OCI-M2 (cell line): ENCODE measurements around the gene PAIP2.
"Not testable (repeated sequence)": the region's sequence is repeated elsewhere in the genome, so short reads cannot be mapped to it uniquely, and the experiment has no call there.

Experiments
- DNase-seq: peaks from one replicate; lab custom pipeline; 2025; ENCODE audit not compliant: unreplicated experiment; lab: John Stamatoyannopoulos, UW

PAIP2 gene, protein sequence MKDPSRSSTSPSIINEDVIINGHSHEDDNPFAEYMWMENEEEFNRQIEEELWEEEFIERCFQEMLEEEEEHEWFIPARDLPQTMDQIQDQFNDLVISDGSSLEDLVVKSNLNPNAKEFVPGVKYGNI

GRCh38 chr5:139341689-139342422, at the start of gene PAIP2:
Gene PAIP2, plus strand, starts transcription at chr5:139341854. Its CDS starts 21,931 bp downstream, at chr5:139363785.
- peak; percentile 56 for DNase-seq

GRCh38 chr5:139293202-139293506, 48.5 kb upstream of the PAIP2 start:
- no peak for DNase-seq

DNA sequence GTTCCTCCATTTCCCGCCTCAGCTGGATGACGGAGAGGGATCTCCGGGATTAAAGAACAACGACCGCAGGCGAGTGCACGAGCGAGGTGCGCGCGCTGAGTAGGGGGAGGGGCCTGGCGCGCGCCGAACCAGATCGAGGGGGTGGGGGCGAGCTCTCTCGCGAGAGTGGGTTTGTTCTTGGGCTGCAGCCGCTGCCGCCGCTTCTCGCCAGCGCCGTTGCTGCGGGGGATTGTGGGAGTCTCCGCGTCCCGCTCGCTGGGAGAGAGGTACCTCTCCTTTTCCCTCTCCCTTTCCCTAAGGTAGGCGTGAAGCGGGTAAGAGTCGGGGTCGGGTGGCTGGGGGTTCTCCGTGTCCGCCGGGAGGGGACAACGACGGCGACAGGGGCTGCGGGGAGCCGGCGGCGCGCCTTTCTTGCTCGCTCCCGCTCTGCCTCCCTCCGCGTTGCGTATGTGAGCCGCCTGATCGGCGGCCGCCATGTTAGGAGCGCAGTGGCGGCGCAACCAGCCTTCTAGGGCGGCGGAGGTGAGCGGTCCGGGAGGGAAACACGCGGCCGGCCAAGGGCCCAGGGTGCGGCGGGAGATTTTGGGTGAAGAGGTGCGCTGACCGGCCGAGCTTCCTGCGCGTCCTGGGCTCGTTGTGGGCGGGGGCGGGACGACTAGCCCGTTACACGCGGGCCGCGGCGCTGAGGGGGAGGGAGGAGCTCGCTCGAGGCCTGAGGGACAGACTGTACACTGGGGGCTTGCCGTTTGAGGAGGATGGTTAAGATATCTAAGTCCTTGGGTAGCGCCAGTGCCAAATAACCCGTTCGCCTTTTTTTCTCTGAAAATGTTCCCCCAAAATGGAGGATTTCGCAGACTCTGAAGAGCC, 47.9 kb upstream of the PAIP2 start, which contains the start of gene MATR3:
MATR3 (plus strand) TSS at position 234 of the 867 bp plus-strand sequence. CDS start 13,676 bp downstream, outside the sequence.
- DNase-seq = peak; percentile 58

GRCh38 chr5:139294374-139295165, 47.1 kb upstream of the PAIP2 start:
- no peak for DNase-seq

DNA sequence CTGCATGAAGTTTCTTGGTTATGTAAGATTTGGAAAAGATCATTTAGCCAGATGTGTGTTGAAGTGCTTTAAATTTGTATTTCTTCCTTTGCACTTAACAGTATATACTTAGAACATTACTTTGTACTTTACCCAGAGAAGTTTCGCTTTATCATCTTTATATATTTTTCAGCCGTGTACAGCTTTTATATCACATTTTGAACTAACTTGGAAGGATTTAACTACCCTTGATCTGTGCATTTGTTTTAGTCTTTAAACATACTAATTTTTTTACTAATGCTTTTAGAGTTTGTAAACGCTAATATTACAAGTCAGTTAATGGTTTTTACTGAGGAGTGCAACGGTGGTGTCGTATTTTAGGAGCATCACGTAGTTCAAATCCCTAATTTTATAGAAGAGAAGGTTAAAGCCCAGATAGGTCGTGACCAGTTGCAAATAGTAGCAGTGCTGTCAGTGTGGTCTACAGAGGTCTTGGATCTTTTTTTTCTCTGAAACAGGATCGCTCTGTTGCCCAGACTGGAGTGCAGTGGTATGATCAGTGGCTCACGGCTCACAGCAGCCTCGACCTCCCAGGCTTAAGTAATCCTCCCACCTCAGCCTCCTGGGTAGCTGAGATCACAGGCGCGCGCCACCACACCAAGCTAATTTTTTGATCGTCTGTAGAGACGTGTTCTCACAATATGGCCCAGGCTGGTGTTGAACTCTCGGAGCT, 46.2 kb upstream of the PAIP2 start:
- DNase-seq = no peak

DNA sequence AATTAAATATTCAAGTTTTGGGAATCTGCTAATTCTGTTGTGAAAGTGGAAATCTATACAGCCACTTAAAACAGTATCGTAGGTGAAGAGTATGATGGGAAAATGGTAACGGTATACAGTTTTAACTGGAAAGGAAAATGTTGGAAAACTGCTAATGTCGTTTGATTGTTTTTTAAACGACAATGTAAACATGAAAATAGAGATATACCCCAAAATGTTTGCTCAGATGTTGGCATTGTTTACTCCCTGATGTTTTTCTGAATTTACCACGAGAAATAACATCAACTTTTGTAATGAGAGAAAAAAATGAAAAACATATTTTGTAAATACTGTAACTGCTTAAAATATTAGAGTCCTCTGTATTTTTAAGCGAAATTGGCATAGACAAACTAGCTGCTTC, 45.5 kb upstream of the PAIP2 start:
- no peak for DNase-seq

- no peak for DNase-seq
Observed at GRCh38 chr5:139296862-139297326, 44.8 kb upstream of the PAIP2 start.

- DNase-seq = no peak
Observed at GRCh38 chr5:139297439-139298133, 44.1 kb upstream of the PAIP2 start.

GRCh38 chr5:139298242-139298641, 43.4 kb upstream of the PAIP2 start:
- no peak for DNase-seq

DNA sequence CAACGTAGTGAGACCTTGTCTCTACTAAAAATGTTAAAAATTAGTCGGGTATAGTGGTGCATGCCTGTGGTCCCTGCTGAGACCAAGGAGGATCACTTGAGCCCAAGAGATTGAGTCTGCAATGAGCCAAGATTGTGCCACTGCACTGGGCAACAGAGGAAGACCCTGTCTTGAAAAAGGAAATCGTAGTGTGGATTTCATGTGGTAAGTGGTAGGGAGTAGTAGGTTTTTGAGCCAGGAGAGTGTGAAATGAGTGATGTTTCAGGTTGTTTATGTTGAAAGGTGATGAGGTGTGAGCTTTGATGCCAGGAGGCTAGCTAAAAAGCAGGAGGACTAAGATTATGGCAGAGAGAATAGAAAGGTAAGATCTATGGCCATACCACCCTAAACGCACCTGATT, 42.2 kb upstream of the PAIP2 start:
- no peak for DNase-seq

- DNase-seq = no peak
Observed at GRCh38 chr5:139301808-139302499, 39.7 kb upstream of the PAIP2 start.

- no peak for DNase-seq
Observed at GRCh38 chr5:139304391-139305324, 37.0 kb upstream of the PAIP2 start.

GRCh38 chr5:139306197-139306596, 35.5 kb upstream of the PAIP2 start:
- DNase-seq = no peak

GRCh38 chr5:139306628-139307379, 34.9 kb upstream of the PAIP2 start:
- DNase-seq = no peak

DNA sequence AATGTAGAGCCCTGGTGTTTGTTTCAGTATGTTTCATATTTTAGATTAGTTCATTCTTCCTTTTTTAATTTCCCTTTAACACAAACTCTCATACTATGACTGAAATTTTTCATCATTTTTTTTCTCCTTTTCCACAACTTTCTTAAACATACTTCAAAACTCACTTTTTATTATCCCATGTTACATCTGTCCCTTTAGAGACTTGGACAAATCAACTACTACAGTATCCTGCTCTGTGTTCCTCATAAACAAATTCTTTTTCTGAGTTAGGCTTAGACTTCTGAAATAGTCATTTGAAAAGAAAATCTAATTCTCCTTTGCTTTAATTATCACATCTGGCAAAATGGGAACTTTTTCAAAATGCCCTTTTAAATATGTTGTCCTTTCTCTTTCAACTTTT, 32.9 kb upstream of the PAIP2 start:
- no peak for DNase-seq

DNA sequence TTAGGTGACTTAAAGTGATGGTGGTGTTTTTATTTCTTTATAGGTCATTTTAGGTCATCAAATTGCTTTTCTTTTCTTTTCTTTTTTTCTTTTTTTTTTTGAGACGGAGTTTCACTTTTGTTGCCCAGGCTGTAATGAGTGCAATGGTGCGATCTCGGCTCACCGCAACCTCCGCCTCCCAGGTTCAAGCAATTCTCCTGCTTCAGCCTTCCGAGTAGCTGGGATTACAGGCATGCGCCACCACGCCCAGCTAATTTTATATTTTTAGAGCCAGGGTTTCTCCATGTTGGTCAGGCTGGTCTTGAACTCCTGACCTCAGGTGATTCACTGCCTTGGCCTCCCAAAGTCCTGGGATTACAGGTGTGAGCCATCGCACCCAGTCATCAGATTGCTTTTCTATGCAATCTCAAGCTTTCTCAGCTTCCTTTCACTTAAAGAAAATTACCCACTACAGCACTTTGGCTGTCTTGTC, 30.9 kb upstream of the PAIP2 start:
- not testable (repeated sequence) for DNase-seq

DNA sequence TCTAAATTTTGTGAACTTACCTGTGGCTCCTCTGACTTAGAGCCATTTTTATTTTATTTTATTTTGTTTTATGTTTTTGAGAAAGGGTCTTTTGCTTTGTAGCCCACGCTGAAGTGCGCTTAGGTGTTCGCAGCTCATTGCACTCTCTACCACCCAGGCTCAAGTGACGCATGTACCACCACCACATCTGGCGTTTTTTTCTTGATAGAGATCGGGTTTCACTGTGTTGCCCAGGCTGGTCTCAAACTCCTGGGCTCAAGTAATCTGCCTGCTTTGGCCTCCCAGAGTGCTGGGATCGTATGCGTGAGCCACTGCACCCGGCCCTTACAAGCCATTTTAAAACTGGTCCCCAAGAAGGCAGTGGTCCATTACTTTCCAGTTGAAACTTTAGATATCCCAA, 29.6 kb upstream of the PAIP2 start:
- DNase-seq = no peak
